ENCODE results near the gene C1orf159.
A peak's percentile ranks its signal among the peaks of the same experiment; 100 is the strongest.
"Not testable (repeated sequence)": the region's sequence is repeated elsewhere in the genome, so short reads cannot be mapped to it uniquely, and the experiment has no call there.

Gene C1orf159

GRCh38 chr1:1079408-1080121 is 36.3 kb downstream of the C1orf159 start:
- no peak for DNase-seq

GRCh38 chr1:1077396-1077795 is 38.5 kb downstream of the C1orf159 start:
- not testable (repeated sequence) for DNase-seq

- no peak for DNase-seq
Observed at GRCh38 chr1:1075148-1075935, 40.5 kb downstream of the C1orf159 start.

- no peak for DNase-seq
Observed at GRCh38 chr1:1074631-1075147, 41.2 kb downstream of the C1orf159 start.

- DNase-seq: no peak
Observed at GRCh38 chr1:1073743-1074587, 41.9 kb downstream of the C1orf159 start, which contains the start of gene RNF223. TSS of gene RNF223 (minus strand) at chr1:1074306. CDS start at chr1:1072566, 1,740 bp downstream.

GRCh38 chr1:1072849-1073742 is 42.8 kb downstream of the C1orf159 start:
- DNase-seq: no peak

GRCh38 chr1:1072299-1072848 is 43.5 kb downstream of the C1orf159 start:
- DNase-seq: no peak

GRCh38 chr1:1071486-1072298 is 44.2 kb downstream of the C1orf159 start:
- no peak for DNase-seq

- no peak for DNase-seq
Observed at GRCh38 chr1:1069711-1070676, 45.9 kb downstream of the C1orf159 start.

GRCh38 chr1:1069056-1069710 is 46.7 kb downstream of the C1orf159 start:
- DNase-seq: peak; percentile 90 to 96

- DNase-seq: no peak
Observed at GRCh38 chr1:1068517-1069055, 47.3 kb downstream of the C1orf159 start.

GRCh38 chr1:1067860-1068516 is 47.9 kb downstream of the C1orf159 start:
- no peak for DNase-seq

- DNase-seq: no peak
Observed at GRCh38 chr1:1067284-1067859, 48.5 kb downstream of the C1orf159 start.

GRCh38 chr1:1066403-1067283 is 49.2 kb downstream of the C1orf159 start:
- no peak for DNase-seq

- DNase-seq: not testable (repeated sequence)
Observed at GRCh38 chr1:1065940-1066304, 50.0 kb downstream of the C1orf159 start.

- no peak for DNase-seq
Observed at GRCh38 chr1:1065265-1065939, 50.5 kb downstream of the C1orf159 start.
